Small intestine (tissue), 7 donors: ENCODE results near the gene HECTD4. TPM values are rescaled to one million over a fixed set of nuclear protein-coding genes. Genes with fewer than 3 reads are reported as not detected.

Experiments used
- DNase-seq, 2 donors: peaks; one replicate each; pipeline versions ENCODE4 v3.0.0 to v3.0.0-alpha.2; 2013
- FAIRE-seq: peaks from 2 replicates; lab custom pipeline; 2012; peaks lifted over from hg19 to GRCh38; lab: Jason Lieb, UNC
- H3K27ac ChIP-seq, 3 donors: one replicate each; pipeline ENCODE4 v1.5.1; 2013; ENCODE audit warnings: low read length in 2 of 3, mild to moderate bottlenecking in 2 of 3, control low read depth in 1 of 3, inconsistent platforms in 1 of 3, low read depth in 1 of 3, moderate library complexity in 1 of 3
- H3K27me3 ChIP-seq, 3 donors: one replicate each; pipeline ENCODE4 v1.6.1; 2013; ENCODE audit warnings: low read length in 3 of 3, inconsistent platforms in 1 of 3; ENCODE audit not compliant: control insufficient read depth in 3 of 3, insufficient read depth in 3 of 3
- H3K36me3 ChIP-seq, 3 donors: one replicate each; pipeline ENCODE4 v1.6.1; 2013; ENCODE audit warnings: low read length in 3 of 3, inconsistent platforms in 1 of 3, low read depth in 1 of 3, mild to moderate bottlenecking in 1 of 3, moderate library complexity in 1 of 3; ENCODE audit not compliant: control insufficient read depth in 3 of 3, insufficient read depth in 2 of 3
- H3K4me1 ChIP-seq, 3 donors: one replicate each; pipeline ENCODE4 v1.6.1; 2013; ENCODE audit warnings: low read length in 2 of 3, inconsistent platforms in 1 of 3, low read depth in 1 of 3, mild to moderate bottlenecking in 1 of 3, moderate library complexity in 1 of 3; ENCODE audit not compliant: control insufficient read depth in 3 of 3, insufficient read depth in 2 of 3
- H3K4me3 ChIP-seq, 3 donors: one replicate each; pipeline ENCODE4 v1.5.1; 2013; ENCODE audit warnings: low read length in 3 of 3, control low read depth in 1 of 3, inconsistent platforms in 1 of 3, low read depth in 1 of 3, mild to moderate bottlenecking in 1 of 3, moderate library complexity in 1 of 3
- H3K9me3 ChIP-seq, 2 donors: one replicate each; pipeline ENCODE4 v1.6.1; 2013; ENCODE audit warnings: low read depth in 1 of 2, low read length in 1 of 2; ENCODE audit not compliant: control insufficient read depth in 2 of 2, insufficient read depth in 1 of 2
- WGBS, 3 donors: extraction: QIAGEN DNeasy Blood & Tissue Kit; methylation state at CpG; one replicate each; pipeline ENCODE4 v1.1.7; 2013; 5-methylcytosine and 5-hydroxymethylcytosine counted together
- polyA plus RNA-seq, 4 donors: library from polyadenylated mRNA; stranded (reverse) in 3 of 4; unstranded in 1 of 4; fragments of 200-250 nt in 3 of 4; fragments of 120-200 nt in 1 of 4; gene quantifications; one replicate each; pipeline versions ENCODE4 v1.2.1 to v1.2.3, GENCODE V29; 2013
- donor health status: healthy with polysubstance abuse.
- donor health status: control.
- donor health status: control.
- donor health status: Bipolar disorder and iron deficiency.
- donor health status: healthy.

The HECTD4 gene
- polyA plus RNA-seq, 4 donors: 6.1 to 33.4 (median 11.4) TPM

- peak overlapping the region in 1 of 3 donors; percentile 99 for H3K4me3 ChIP-seq
- H3K27me3 ChIP-seq: no peaks in the 10 kb centered on the region
- H3K4me1 ChIP-seq: peaks cover under 1 to 8% (median 7%) of the 10 kb centered on the region in 3 donors
- WGBS, 3 donors: 0 to 13% (median 4%) methylated on average over 1 of the region's 1 CpG
- H3K27ac ChIP-seq: no peak overlapping the region
- DNase-seq (no peak), FAIRE-seq (no peak)
- peaks cover 0 to 2% (median 0%) of the 10 kb centered on the region in 3 donors for H3K36me3 ChIP-seq
- no peaks in the 10 kb centered on the region for H3K9me3 ChIP-seq
These were observed 257.3 kb downstream of the HECTD4 start for GRCh38 chr12:112124918-112125249.

GRCh38 chr12:112122823-112123690 is 259.2 kb downstream of the HECTD4 start:
- Histone ChIP-seq H3K4me3 (no peak overlapping the region), H3K27me3 (no peaks in the 10 kb centered on the region), H3K4me1 (peaks cover 0 to 6% (median 5%) of the 10 kb centered on the region in 3 donors), H3K27ac (peak overlapping the region in 1 of 3 donors; percentile 64), H3K9me3 (no peaks in the 10 kb centered on the region), H3K36me3 (no peaks in the 10 kb centered on the region)
- DNase-seq: peak in 1 of 2 donors; percentile 29
- no peak for FAIRE-seq
- WGBS, 3 donors: 44 to 62% (median 53%) methylated on average over 12 of the region's 12 CpGs

GRCh38 chr12:112121780-112122565 is 260.3 kb downstream of the HECTD4 start:
- no peak for DNase-seq
- 41 to 65% (median 49%) methylated on average over 11 of the region's 11 CpGs for WGBS, 3 donors

GRCh38 chr12:112117685-112118084 is 264.5 kb downstream of the HECTD4 start:
- Histone ChIP-seq H3K4me1 (peaks cover 0 to 8% (median 2%) of the 10 kb centered on the region in 3 donors), H3K36me3 (no peaks in the 10 kb centered on the region), H3K27me3 (no peaks in the 10 kb centered on the region), H3K4me3 (no peak overlapping the region), H3K9me3 (no peaks in the 10 kb centered on the region), H3K27ac (no peak overlapping the region)
- DNase-seq (no peak), FAIRE-seq (no peak)
- 78 to 90% (median 86%) methylated on average over 8 of the region's 8 CpGs for WGBS, 3 donors

More at GRCh38 chr12:112121780-112122565, 260.3 kb downstream of the HECTD4 start:
- Histone ChIP-seq H3K27ac (peak overlapping the region in 1 of 3 donors; percentile 60), H3K4me1 (peaks cover 0 to 10% (median 5%) of the 10 kb centered on the region in 3 donors), H3K9me3 (no peaks in the 10 kb centered on the region), H3K36me3 (no peaks in the 10 kb centered on the region), H3K4me3 (no peak overlapping the region), H3K27me3 (no peaks in the 10 kb centered on the region)
- FAIRE-seq: no peak

GRCh38 chr12:112116232-112117060 is 265.8 kb downstream of the HECTD4 start:
- 26 to 40% (median 36%) methylated on average over 7 of the region's 7 CpGs for WGBS, 3 donors
- FAIRE-seq: no peak
- peak overlapping the region in 2 of 3 donors; percentile 55 to 67 for H3K27ac ChIP-seq

GRCh38 chr12:112115259-112116045 is 266.8 kb downstream of the HECTD4 start:
- WGBS, 3 donors: 89 to 93% (median 93%) methylated on average over 6 of the region's 6 CpGs
- no peaks in the 10 kb centered on the region for H3K27me3 ChIP-seq
- peaks cover 0 to 8% (median 2%) of the 10 kb centered on the region in 3 donors for H3K4me1 ChIP-seq
- H3K9me3 ChIP-seq: no peaks in the 10 kb centered on the region
- H3K36me3 ChIP-seq: no peaks in the 10 kb centered on the region
- FAIRE-seq (no peak), DNase-seq (no peak)
- no peak overlapping the region for H3K27ac ChIP-seq
- H3K4me3 ChIP-seq: no peak overlapping the region

More at GRCh38 chr12:112116232-112117060, 265.8 kb downstream of the HECTD4 start:
- no peak overlapping the region for H3K4me3 ChIP-seq
- no peaks in the 10 kb centered on the region for H3K27me3 ChIP-seq
- H3K9me3 ChIP-seq: no peaks in the 10 kb centered on the region
- DNase-seq: peak; percentile 78 to 84
- no peaks in the 10 kb centered on the region for H3K36me3 ChIP-seq
- peaks cover 0 to 8% (median 2%) of the 10 kb centered on the region in 3 donors for H3K4me1 ChIP-seq

- no peak overlapping the region for H3K27ac ChIP-seq
- H3K27me3 ChIP-seq: no peaks in the 10 kb centered on the region
- H3K4me1 ChIP-seq: peaks cover 0 to 8% (median 2%) of the 10 kb centered on the region in 3 donors
- FAIRE-seq (no peak), DNase-seq (no peak)
- H3K36me3 ChIP-seq: no peaks in the 10 kb centered on the region
- 82 to 84% (median 83%) methylated on average over 6 of the region's 6 CpGs for WGBS, 3 donors
- H3K9me3 ChIP-seq: no peaks in the 10 kb centered on the region
- no peak overlapping the region for H3K4me3 ChIP-seq
These were observed 269.7 kb downstream of the HECTD4 start for GRCh38 chr12:112112409-112113133.
